ENCODE measurements around the gene ALDH16A1. TPM values are rescaled to one million over a fixed set of nuclear protein-coding genes. Genes with fewer than 3 reads are reported as not detected.

Gene ALDH16A1
- total RNA-seq, 1 experiment from 2014 or later: 34.2 TPM

GRCh38 chr19:49506575-49507105 lies 53.6 kb downstream of the ALDH16A1 start:
- ChIA-PET CTCF (interaction anchor here (0.7 to 1.2 kb wide), 2 partner anchors 40 to 131 kb away, joined by 3 to 13 read pairs; no protein-coding TSS in a partner anchor), POLR2A (interaction anchor here (1.5 kb wide), 1 partner anchor 40 kb away, joined by 4 read pairs; no protein-coding TSS in a partner anchor)
- Mint-ChIP-seq H3K27me3 (ENCODE audit: insufficient read depth, unreplicated experiment) (no peaks in the 10 kb centered on the region), H3K4me1 (ENCODE audit: insufficient read depth, unreplicated experiment) (no peaks in the 10 kb centered on the region), H3K36me3 (ENCODE audit: insufficient read depth, unreplicated experiment) (peaks cover 2% of the 10 kb centered on the region), H3K27ac (ENCODE audit: low read depth, unreplicated experiment) (no peak overlapping the region), H3K9me3 (ENCODE audit: unreplicated experiment) (no peaks in the 10 kb centered on the region), H3K4me3 (ENCODE audit: unreplicated experiment) (no peak overlapping the region)
- peak; percentile 74 for TF ChIP-seq CTCF (IDR thresholded peaks at IDR 0.05; ENCODE audit: unreplicated experiment)
- DNase-seq (ENCODE audit: unreplicated experiment): peak; percentile 75
- intact Hi-C loops (cut with micrococcal nuclease): loop anchor here (1.0 kb wide), 1 partner anchor 172 kb away; no protein-coding TSS in a partner anchor
- no TSS peak for BruUV-seq (replicated peaks)

- BruUV-seq (replicated peaks): no TSS peak
- POLR2A ChIA-PET: interaction anchor here (0.9 kb wide), 1 partner anchor 9 kb away, joined by 4 read pairs; no protein-coding TSS in a partner anchor
- H3K27me3 Mint-ChIP-seq (ENCODE audit: insufficient read depth, unreplicated experiment): peaks cover under 1% of the 10 kb centered on the region
- H3K27ac Mint-ChIP-seq (ENCODE audit: low read depth, unreplicated experiment): no peak overlapping the region
- H3K4me3 Mint-ChIP-seq (ENCODE audit: unreplicated experiment): no peak overlapping the region
- DNase-seq (ENCODE audit: unreplicated experiment): no peak
- TF ChIP-seq CTCF (IDR thresholded peaks at IDR 0.05; ENCODE audit: unreplicated experiment): no peak
- H3K9me3 Mint-ChIP-seq (ENCODE audit: unreplicated experiment): no peaks in the 10 kb centered on the region
- H3K4me1 Mint-ChIP-seq (ENCODE audit: insufficient read depth, unreplicated experiment): no peaks in the 10 kb centered on the region
- no peaks in the 10 kb centered on the region for H3K36me3 Mint-ChIP-seq (ENCODE audit: insufficient read depth, unreplicated experiment)
- CTCF ChIA-PET: interaction anchor here (0.6 to 2.1 kb wide), 4 partner anchors 39 to 283 kb away, joined by 3 to 12 read pairs (median 4); no protein-coding TSS in a partner anchor
- intact Hi-C loops (cut with micrococcal nuclease): no loop called here
Measured at GRCh38 chr19:49507803-49508494, 54.9 kb downstream of the ALDH16A1 start.

- intact Hi-C loops (cut with micrococcal nuclease): no loop called here
- ChIA-PET CTCF (interaction anchor here (0.6 to 0.7 kb wide), 2 partner anchors 56 to 84 kb away, joined by 3 read pairs; no protein-coding TSS in a partner anchor), POLR2A (no interaction called here)
- Mint-ChIP-seq H3K36me3 (ENCODE audit: insufficient read depth, unreplicated experiment) (no peaks in the 10 kb centered on the region), H3K27ac (ENCODE audit: low read depth, unreplicated experiment) (no peak overlapping the region), H3K4me3 (ENCODE audit: unreplicated experiment) (peak overlapping the region; percentile 54), H3K27me3 (ENCODE audit: insufficient read depth, unreplicated experiment) (peaks cover 11% of the 10 kb centered on the region), H3K9me3 (ENCODE audit: unreplicated experiment) (no peaks in the 10 kb centered on the region), H3K4me1 (ENCODE audit: insufficient read depth, unreplicated experiment) (peaks cover 6% of the 10 kb centered on the region)
- TF ChIP-seq CTCF (IDR thresholded peaks at IDR 0.05; ENCODE audit: unreplicated experiment): no peak
- DNase-seq (ENCODE audit: unreplicated experiment): no peak
- no TSS peak for BruUV-seq (replicated peaks)
Measured at GRCh38 chr19:49512970-49513745, 60.1 kb downstream of the ALDH16A1 start.

GRCh38 chr19:49513746-49514118 lies 60.7 kb downstream of the ALDH16A1 start:
- no peaks in the 10 kb centered on the region for H3K9me3 Mint-ChIP-seq (ENCODE audit: unreplicated experiment)
- H3K27me3 Mint-ChIP-seq (ENCODE audit: insufficient read depth, unreplicated experiment): peaks cover 11% of the 10 kb centered on the region
- ChIA-PET CTCF (interaction anchor here (0.6 to 0.7 kb wide), 2 partner anchors 56 to 84 kb away, joined by 3 read pairs; no protein-coding TSS in a partner anchor), POLR2A (no interaction called here)
- no peak for DNase-seq (ENCODE audit: unreplicated experiment)
- intact Hi-C loops (cut with micrococcal nuclease): no loop called here
- peak overlapping the region; percentile 54 for H3K4me3 Mint-ChIP-seq (ENCODE audit: unreplicated experiment)
- no peaks in the 10 kb centered on the region for H3K36me3 Mint-ChIP-seq (ENCODE audit: insufficient read depth, unreplicated experiment)
- no peak overlapping the region for H3K27ac Mint-ChIP-seq (ENCODE audit: low read depth, unreplicated experiment)
- H3K4me1 Mint-ChIP-seq (ENCODE audit: insufficient read depth, unreplicated experiment): peaks cover 6% of the 10 kb centered on the region
- no peak for TF ChIP-seq CTCF (IDR thresholded peaks at IDR 0.05; ENCODE audit: unreplicated experiment)
- BruUV-seq (replicated peaks): no TSS peak
